GM12892 (cell line): ENCODE measurements around the gene PLCH1.

Experiments
- POLR2A ChIP-seq: IDR thresholded peaks from 2 replicates; pipeline ENCODE4 v1.6.1; 2011; ENCODE audit warnings: low read depth, low read length, control low read depth
- POLR2AphosphoS5 ChIP-seq: IDR thresholded peaks from 2 replicates; pipeline ENCODE4 v1.6.1; 2011; ENCODE audit warnings: low read depth, low read length, control low read depth

DNA sequence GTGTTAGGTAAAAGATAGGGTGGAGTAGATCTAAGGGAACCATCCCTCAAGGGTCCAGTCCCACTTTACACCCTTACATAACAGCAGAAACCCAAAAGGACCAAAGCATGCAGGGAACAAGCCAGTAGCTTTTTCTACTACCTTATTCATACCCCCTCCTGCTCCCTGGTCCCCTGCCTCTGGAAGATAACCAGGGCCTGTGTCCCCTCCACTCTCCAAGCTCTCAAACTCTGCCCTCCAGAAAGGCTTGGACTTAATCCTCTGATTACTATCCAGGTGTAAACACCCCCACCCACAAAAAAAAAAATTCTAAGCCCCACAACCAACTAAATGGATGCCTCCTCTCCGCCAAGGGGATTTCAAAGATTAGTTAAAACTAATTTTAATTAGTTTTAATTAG is 417.4 kb downstream of the PLCH1 start:
- no peak for TF ChIP-seq POLR2A
- no peak for TF ChIP-seq POLR2AphosphoS5
